ENCODE data around the gene CIP2A. TPM values are rescaled to one million over a fixed set of nuclear protein-coding genes. Genes with fewer than 3 reads are reported as not detected.

Gene CIP2A
- total RNA-seq, 4 donors from 2014 or later: 0.61 to 1.9 (median 0.96) TPM

- no peak overlapping the region for H3K27ac ChIP-seq
- H3K4me3 ChIP-seq: no peak overlapping the region
- intact Hi-C loops (cut with DNase I; ENCODE audit: low total_unique reads) (no loop called here), in situ Hi-C loops (cut with MboI; ENCODE audit: low sequenced_read_pairs in 4 of 4) (no loop called here)
- H3K9me3 ChIP-seq: no peaks in the 10 kb centered on the region
- no peaks in the 10 kb centered on the region for H3K36me3 ChIP-seq
- no peak for DNase-seq
- peaks cover 9 to 12% of the 10 kb centered on the region in 2 donors for H3K4me1 ChIP-seq
- ATAC-seq: no peak
- TF ChIP-seq POLR2A (IDR thresholded peaks at IDR 0.05) (no peak), CTCF (IDR thresholded peaks at IDR 0.05 in 4 of 5, conservative IDR thresholded peaks at IDR 0.05 in 1 of 5) (no peak)
- H3K27me3 ChIP-seq: no peaks in the 10 kb centered on the region
These were observed 13.7 kb upstream of the CIP2A start for GRCh38 chr3:108602935-108603294.

- in situ Hi-C loops (cut with MboI; ENCODE audit: low sequenced_read_pairs in 4 of 4): no loop called here
- Histone ChIP-seq H3K27me3 (no peaks in the 10 kb centered on the region), H3K27ac (no peak overlapping the region), H3K36me3 (no peaks in the 10 kb centered on the region), H3K9me3 (no peaks in the 10 kb centered on the region), H3K4me3 (no peak overlapping the region), H3K4me1 (peaks cover 9 to 12% of the 10 kb centered on the region in 2 donors)
- TF ChIP-seq CTCF (IDR thresholded peaks at IDR 0.05 in 4 of 5, conservative IDR thresholded peaks at IDR 0.05 in 1 of 5) (no peak), POLR2A (IDR thresholded peaks at IDR 0.05) (no peak)
- DNase-seq (no peak), ATAC-seq (peak in 1 of 2 donors; percentile 70)
- intact Hi-C loops (cut with DNase I; ENCODE audit: low total_unique reads): no loop called here
These were observed 13.2 kb upstream of the CIP2A start for GRCh38 chr3:108602249-108602934.

GRCh38 chr3:108599677-108600409, 10.6 kb upstream of the CIP2A start:
- TF ChIP-seq POLR2A (IDR thresholded peaks at IDR 0.05) (no peak), CTCF (IDR thresholded peaks at IDR 0.05 in 4 of 5, conservative IDR thresholded peaks at IDR 0.05 in 1 of 5) (no peak)
- Histone ChIP-seq H3K4me1 (peaks cover 9 to 12% of the 10 kb centered on the region in 2 donors), H3K27ac (no peak overlapping the region), H3K27me3 (no peaks in the 10 kb centered on the region), H3K4me3 (no peak overlapping the region), H3K36me3 (no peaks in the 10 kb centered on the region), H3K9me3 (no peaks in the 10 kb centered on the region)
- ATAC-seq (no peak), DNase-seq (no peak)
- in situ Hi-C loops (cut with MboI; ENCODE audit: low sequenced_read_pairs in 4 of 4): no loop called here
- intact Hi-C loops (cut with DNase I; ENCODE audit: low total_unique reads): no loop called here

GRCh38 chr3:108598375-108598774, 9.1 kb upstream of the CIP2A start:
- intact Hi-C loops (cut with DNase I; ENCODE audit: low total_unique reads): no loop called here
- DNase-seq: no peak
- no peak overlapping the region for H3K4me3 ChIP-seq
- H3K27me3 ChIP-seq: no peaks in the 10 kb centered on the region
- no peaks in the 10 kb centered on the region for H3K36me3 ChIP-seq
- peaks cover 9 to 12% of the 10 kb centered on the region in 2 donors for H3K4me1 ChIP-seq
- TF ChIP-seq POLR2A (IDR thresholded peaks at IDR 0.05): no peak
- TF ChIP-seq CTCF (IDR thresholded peaks at IDR 0.05 in 4 of 5, conservative IDR thresholded peaks at IDR 0.05 in 1 of 5): no peak
- no peaks in the 10 kb centered on the region for H3K9me3 ChIP-seq
- H3K27ac ChIP-seq: no peak overlapping the region
- no peak for ATAC-seq
- in situ Hi-C loops (cut with MboI; ENCODE audit: low sequenced_read_pairs in 4 of 4): no loop called here

Measured in gastrocnemius medialis (tissue), 4 donors.